ENCODE results near the gene PPP2R1B. TPM values are rescaled to one million over a fixed set of nuclear protein-coding genes. Genes with fewer than 3 reads are reported as not detected.

PPP2R1B gene
- total RNA-seq, 1 experiment from 2014 or later: 109 TPM

GRCh38 chr11:111731821-111732220 is 34.4 kb downstream of the PPP2R1B start:
- intact Hi-C loops (cut with micrococcal nuclease; ENCODE audit: unreplicated experiment): loop anchor here (2.0 kb wide), 1 partner anchor 109 kb away; no protein-coding TSS in a partner anchor
- DNase-seq: no peak
- Mint-ChIP-seq H3K27ac (ENCODE audit: unreplicated experiment) (no peak overlapping the region), H3K9me3 (ENCODE audit: unreplicated experiment) (no peaks in the 10 kb centered on the region), H3K27me3 (ENCODE audit: insufficient read depth, unreplicated experiment) (no peaks in the 10 kb centered on the region), H3K36me3 (ENCODE audit: insufficient read depth, unreplicated experiment) (peaks cover 67% of the 10 kb centered on the region), H3K4me1 (ENCODE audit: low read depth, unreplicated experiment) (no peaks in the 10 kb centered on the region), H3K4me3 (ENCODE audit: unreplicated experiment) (no peak overlapping the region)
- H3K4me1 ChIP-seq: no peaks in the 10 kb centered on the region
- TF ChIP-seq CTCF (IDR thresholded peaks at IDR 0.05; ENCODE audit: insufficient read depth in 1 of 2, low read depth in 1 of 2, low read length in 1 of 2, severe bottlenecking in 1 of 2, unreplicated experiment in 1 of 2): no peak
- CTCF ChIA-PET: interaction anchor here (0.6 kb wide), 1 partner anchor 101 kb away, joined by 3 read pairs; no protein-coding TSS in a partner anchor
- H3K27me3 ChIP-seq (replicated peaks; ENCODE audit: control insufficient read depth, insufficient read depth, low read length): no peaks in the 10 kb centered on the region
- H3K4me3 ChIP-seq (ENCODE audit: low read depth, low read length): no peak overlapping the region
- H3K9me3 ChIP-seq: no peaks in the 10 kb centered on the region
- POLR2A ChIA-PET: no interaction called here
- peaks cover 2% of the 10 kb centered on the region for H3K36me3 ChIP-seq (ENCODE audit: control insufficient read depth, insufficient read depth, low read length)
- BruUV-seq (replicated peaks): no TSS peak

- Histone ChIP-seq H3K27me3 (replicated peaks; ENCODE audit: control insufficient read depth, insufficient read depth, low read length) (no peaks in the 10 kb centered on the region), H3K36me3 (ENCODE audit: control insufficient read depth, insufficient read depth, low read length) (peaks cover 2% of the 10 kb centered on the region; the same call in 1 of the 2 replicates), H3K4me1 (no peaks in the 10 kb centered on the region), H3K9me3 (no peaks in the 10 kb centered on the region), H3K4me3 (ENCODE audit: low read depth, low read length) (no peak overlapping the region)
- TF ChIP-seq CTCF (IDR thresholded peaks at IDR 0.05; ENCODE audit: insufficient read depth in 1 of 2, low read depth in 1 of 2, low read length in 1 of 2, severe bottlenecking in 1 of 2, unreplicated experiment in 1 of 2): no peak
- peak overlapping the region; percentile 60 for H3K27ac Mint-ChIP-seq (ENCODE audit: unreplicated experiment)
- H3K4me3 Mint-ChIP-seq (ENCODE audit: unreplicated experiment): no peak overlapping the region
- no peaks in the 10 kb centered on the region for H3K9me3 Mint-ChIP-seq (ENCODE audit: unreplicated experiment)
- H3K4me1 Mint-ChIP-seq (ENCODE audit: low read depth, unreplicated experiment): no peaks in the 10 kb centered on the region
- ChIA-PET POLR2A (no interaction called here), CTCF (interaction anchor here (0.6 kb wide), 1 partner anchor 101 kb away, joined by 3 read pairs; no protein-coding TSS in a partner anchor)
- no TSS peak for BruUV-seq (replicated peaks)
- intact Hi-C loops (cut with micrococcal nuclease; ENCODE audit: unreplicated experiment): loop anchor here (2.0 kb wide), 1 partner anchor 110 kb away; no protein-coding TSS in a partner anchor
- H3K36me3 Mint-ChIP-seq (ENCODE audit: insufficient read depth, unreplicated experiment): peaks cover 69% of the 10 kb centered on the region
- DNase-seq: no peak
- no peaks in the 10 kb centered on the region for H3K27me3 Mint-ChIP-seq (ENCODE audit: insufficient read depth, unreplicated experiment)
Observed at GRCh38 chr11:111730871-111731591, 35.2 kb downstream of the PPP2R1B start.

- TF ChIP-seq CTCF (IDR thresholded peaks at IDR 0.05; ENCODE audit: insufficient read depth in 1 of 2, low read depth in 1 of 2, low read length in 1 of 2, severe bottlenecking in 1 of 2, unreplicated experiment in 1 of 2): no peak
- Histone ChIP-seq H3K4me1 (no peaks in the 10 kb centered on the region), H3K9me3 (no peaks in the 10 kb centered on the region), H3K27me3 (replicated peaks; ENCODE audit: control insufficient read depth, insufficient read depth, low read length) (no peaks in the 10 kb centered on the region), H3K4me3 (ENCODE audit: low read depth, low read length) (no peak overlapping the region), H3K36me3 (ENCODE audit: control insufficient read depth, insufficient read depth, low read length) (peaks cover 2% of the 10 kb centered on the region; the same call in 1 of the 2 replicates)
- intact Hi-C loops (cut with micrococcal nuclease; ENCODE audit: unreplicated experiment): loop anchor here (2.0 kb wide), 1 partner anchor 111 kb away; no protein-coding TSS in a partner anchor
- Mint-ChIP-seq H3K9me3 (ENCODE audit: unreplicated experiment) (no peaks in the 10 kb centered on the region), H3K4me3 (ENCODE audit: unreplicated experiment) (no peak overlapping the region), H3K27ac (ENCODE audit: unreplicated experiment) (no peak overlapping the region), H3K4me1 (ENCODE audit: low read depth, unreplicated experiment) (no peaks in the 10 kb centered on the region), H3K36me3 (ENCODE audit: insufficient read depth, unreplicated experiment) (peaks cover 69% of the 10 kb centered on the region), H3K27me3 (ENCODE audit: insufficient read depth, unreplicated experiment) (no peaks in the 10 kb centered on the region)
- no TSS peak for BruUV-seq (replicated peaks)
- DNase-seq: no peak
- ChIA-PET POLR2A (no interaction called here), CTCF (interaction anchor here (2.2 kb wide), 1 partner anchor 48 kb away, joined by 8 read pairs; no protein-coding TSS in a partner anchor)
Observed at GRCh38 chr11:111729831-111730311, 36.3 kb downstream of the PPP2R1B start.
